ENCODE results near the gene SLC15A3.

Gene SLC15A3

GRCh38 chr11:60933416-60934123 lies 18.4 kb downstream of the SLC15A3 start:
- TF ChIP-seq TAF1 (IDR thresholded peaks at IDR 0.05; ENCODE audit: borderline replicate concordance, insufficient read depth, low read length) (no peak), SIN3A (IDR thresholded peaks at IDR 0.05; ENCODE audit: borderline replicate concordance, insufficient read depth, low read length) (no peak), FOXP2 (optimal IDR thresholded peaks at IDR 0.05; ENCODE audit: borderline replicate concordance, extremely low read depth, extremely low read length, insufficient read depth) (no peak), REST (IDR thresholded peaks at IDR 0.05; ENCODE audit: insufficient read depth in 1 of 2, low read depth in 2 of 2, low read length in 2 of 2) (no peak), POLR2AphosphoS5 (IDR thresholded peaks at IDR 0.05; ENCODE audit: low read depth, low read length) (no peak)

GRCh38 chr11:60932605-60933356 lies 19.2 kb downstream of the SLC15A3 start:
- TF ChIP-seq POLR2AphosphoS5 (IDR thresholded peaks at IDR 0.05; ENCODE audit: low read depth, low read length) (no peak), SIN3A (IDR thresholded peaks at IDR 0.05; ENCODE audit: borderline replicate concordance, insufficient read depth, low read length) (no peak), FOXP2 (optimal IDR thresholded peaks at IDR 0.05; ENCODE audit: borderline replicate concordance, extremely low read depth, extremely low read length, insufficient read depth) (no peak), REST (IDR thresholded peaks at IDR 0.05; ENCODE audit: insufficient read depth in 1 of 2, low read depth in 2 of 2, low read length in 2 of 2) (no peak), TAF1 (IDR thresholded peaks at IDR 0.05; ENCODE audit: borderline replicate concordance, insufficient read depth, low read length) (no peak)

GRCh38 chr11:60931917-60932316 lies 20.1 kb downstream of the SLC15A3 start:
- no peak for TF ChIP-seq POLR2AphosphoS5 (IDR thresholded peaks at IDR 0.05; ENCODE audit: low read depth, low read length)
- no peak for TF ChIP-seq TAF1 (IDR thresholded peaks at IDR 0.05; ENCODE audit: borderline replicate concordance, insufficient read depth, low read length)
- TF ChIP-seq FOXP2 (optimal IDR thresholded peaks at IDR 0.05; ENCODE audit: borderline replicate concordance, extremely low read depth, extremely low read length, insufficient read depth), result no peak
- no peak for TF ChIP-seq REST (IDR thresholded peaks at IDR 0.05; ENCODE audit: insufficient read depth in 1 of 2, low read depth in 2 of 2, low read length in 2 of 2)
- TF ChIP-seq SIN3A (IDR thresholded peaks at IDR 0.05; ENCODE audit: borderline replicate concordance, insufficient read depth, low read length), result no peak

GRCh38 chr11:60930394-60930793 lies 21.6 kb downstream of the SLC15A3 start:
- TF ChIP-seq FOXP2 (optimal IDR thresholded peaks at IDR 0.05; ENCODE audit: borderline replicate concordance, extremely low read depth, extremely low read length, insufficient read depth) (no peak), SIN3A (IDR thresholded peaks at IDR 0.05; ENCODE audit: borderline replicate concordance, insufficient read depth, low read length) (no peak), TAF1 (IDR thresholded peaks at IDR 0.05; ENCODE audit: borderline replicate concordance, insufficient read depth, low read length) (no peak), POLR2AphosphoS5 (IDR thresholded peaks at IDR 0.05; ENCODE audit: low read depth, low read length) (no peak), REST (IDR thresholded peaks at IDR 0.05; ENCODE audit: insufficient read depth in 1 of 2, low read depth in 2 of 2, low read length in 2 of 2) (no peak)

Data from PFSK-1 (cell line).